GM12878 (cell line): ENCODE results near the gene GMDS. TPM values are rescaled to one million over a fixed set of nuclear protein-coding genes. Genes with fewer than 3 reads are reported as not detected.

Experiments
- ATAC-seq: fragments of 200-7000 bp; cut with Tn5 transposase; 3 replicates; pipeline ENCODE4 v1.9.1; 2020; ENCODE audit warnings: mild to moderate bottlenecking, moderate library complexity
- BruUV-seq: library from RNA; stranded (reverse); fragments of 400-500 nt; replicated peaks from 2 replicates; lab custom pipeline; 2021; lab: Mats Ljungman, UMichigan
- CTCF ChIA-PET: fragments of 300-600 bp; sonication (Branson Sonifier 250); formaldehyde crosslinking; extraction: SDS; loops from one replicate; lab custom pipeline; 2021; ENCODE audit warnings: inconsistent platforms; lab: Yijun Ruan, JAX
- POLR2A ChIA-PET: fragments of 350-600 bp; formaldehyde crosslinking; extraction: SDS; loops from one replicate; lab custom pipeline; 2021; ENCODE audit warnings: inconsistent platforms; lab: Charles Lee
- RAD21 ChIA-PET: fragments of 300-600 bp; sonication (Branson Sonifier 250); formaldehyde crosslinking; loops from one replicate; lab custom pipeline; 2023; ENCODE audit warnings: antibody characterized with exemption; ENCODE audit not compliant: unreplicated experiment; lab: Charles Lee
- SMC1A ChIA-PET: fragments of 300-600 bp; sonication (Branson Sonifier 250); formaldehyde crosslinking; loops from one replicate; lab custom pipeline; 2023; ENCODE audit not compliant: unreplicated experiment, uncharacterized antibody; lab: Charles Lee
- DNase-seq: peaks from one replicate; pipeline ENCODE4 v3.0.0-alpha.2; 2011; ENCODE audit warnings: low read depth, low spot score
- FAIRE-seq: peaks from 3 replicates; lab custom pipeline; 2011; peaks lifted over from hg19 to GRCh38; lab: Jason Lieb, UNC
- H2AFZ ChIP-seq: 2 replicates; pipeline ENCODE4 v1.6.0; 2011; ENCODE audit warnings: low read depth, low read length, control low read depth; ENCODE audit not compliant: control insufficient read depth
- H3K27ac ChIP-seq: 2 replicates; pipeline ENCODE4 v1.5.1; 2011; ENCODE audit warnings: control low read depth; ENCODE audit not compliant: control insufficient read depth, insufficient read depth
- H3K27me3 ChIP-seq, 2 experiments: replicated peaks in 1 of 2; 2 replicates each; pipeline versions ENCODE4 v1.6.0 to v1.6.1; 2011; ENCODE audit warnings: low read length in 1 of 2; ENCODE audit not compliant: control insufficient read depth in 2 of 2, insufficient read depth in 2 of 2
- H3K36me3 ChIP-seq, 2 experiments: 2 replicates each; pipeline ENCODE4 v1.5.1; 2011; ENCODE audit warnings: low read length in 1 of 2; ENCODE audit not compliant: control insufficient read depth in 2 of 2, insufficient read depth in 2 of 2
- H3K4me1 ChIP-seq: 2 replicates; pipeline ENCODE4 v1.6.1; 2011; ENCODE audit warnings: mild to moderate bottlenecking, low read length, moderate library complexity, mixed read lengths; ENCODE audit not compliant: control insufficient read depth, insufficient read depth
- H3K4me2 ChIP-seq: 2 replicates; pipeline ENCODE4 v1.6.0; 2011; ENCODE audit warnings: control low read depth; ENCODE audit not compliant: control insufficient read depth, insufficient read depth
- H3K4me3 ChIP-seq: fragments of 200-600 bp; sonication (generic); 2 replicates; pipeline ENCODE4 v1.5.1; 2016
- H3K79me2 ChIP-seq: 2 replicates; pipeline ENCODE4 v1.6.0; 2011; ENCODE audit warnings: low read length; ENCODE audit not compliant: control insufficient read depth, insufficient read depth
- H3K9ac ChIP-seq: 2 replicates; pipeline ENCODE4 v1.8.0; 2011; ENCODE audit warnings: low read length, control low read depth, mixed read lengths; ENCODE audit not compliant: control insufficient read depth, insufficient read depth
- H3K9me3 ChIP-seq: replicated peaks from 3 replicates; pipeline ENCODE4 v1.5.1; 2011; ENCODE audit warnings: mild to moderate bottlenecking, low read length; ENCODE audit not compliant: control insufficient read depth, insufficient read depth
- H4K20me1 ChIP-seq: 2 replicates; pipeline ENCODE4 v1.6.0; 2011; ENCODE audit not compliant: control insufficient read depth, insufficient read depth
- ATF3 ChIP-seq: IDR thresholded peaks from 2 replicates; pipeline ENCODE4 v1.6.1; 2011; ENCODE audit warnings: low read depth, mild to moderate bottlenecking, low read length, moderate library complexity, borderline replicate concordance; ENCODE audit errors: extremely low read depth
- BMI1 ChIP-seq: fragments of 450-650 bp; IDR thresholded peaks from 2 replicates; pipeline ENCODE4 v1.6.1; 2016; ENCODE audit warnings: mild to moderate bottlenecking, moderate library complexity, borderline replicate concordance
- IKZF2 ChIP-seq, 2 experiments: fragments of 450-650 bp; IDR thresholded peaks; 2 replicates each; pipeline ENCODE4 v1.6.1; 2017; ENCODE audit warnings: mild to moderate bottlenecking in 2 of 2, moderate library complexity in 2 of 2
- LARP7 ChIP-seq: fragments of 450-650 bp; IDR thresholded peaks from 2 replicates; pipeline ENCODE4 v1.6.1; 2017; ENCODE audit warnings: mild to moderate bottlenecking
- MEF2B ChIP-seq: fragments of 450-650 bp; IDR thresholded peaks from 2 replicates; pipeline ENCODE4 v1.6.1; 2018; ENCODE audit warnings: mild to moderate bottlenecking, moderate library complexity; ENCODE audit not compliant: partially characterized antibody, poor library complexity, severe bottlenecking
- SRF ChIP-seq, 2 experiments: IDR thresholded peaks; 2 replicates each; pipeline ENCODE4 v1.6.1; 2011; ENCODE audit warnings: low read depth in 2 of 2, low read length in 2 of 2, mild to moderate bottlenecking in 1 of 2, moderate library complexity in 1 of 2
- SUPT20H ChIP-seq: IDR thresholded peaks from 2 replicates; pipeline ENCODE4 v1.6.1; 2011; ENCODE audit warnings: low read depth, mild to moderate bottlenecking, low read length, moderate library complexity, borderline replicate concordance; ENCODE audit not compliant: control insufficient read depth
- TCF12 ChIP-seq: IDR thresholded peaks from 2 replicates; pipeline ENCODE4 v1.6.1; 2011; ENCODE audit warnings: low read depth, mild to moderate bottlenecking, low read length
- ZBED1 ChIP-seq: IDR thresholded peaks from 2 replicates; pipeline ENCODE4 v1.6.1; 2016; ENCODE audit warnings: borderline replicate concordance
- ZNF274 ChIP-seq: IDR thresholded peaks from one replicate; pipeline ENCODE4 v1.8.0; 2011; ENCODE audit not compliant: insufficient read length, insufficient read depth
- ZSCAN29 ChIP-seq: fragments of 450-650 bp; IDR thresholded peaks from 2 replicates; pipeline ENCODE4 v1.6.1; 2017; ENCODE audit warnings: mild to moderate bottlenecking, moderate library complexity
- WGBS: methylation state at CpG from one replicate; pipeline ENCODE4 v1.1.6; 2016; ENCODE audit warnings: low lambda C conversion rate; ENCODE audit not compliant: insufficient replicate concordance, insufficient coverage; ENCODE audit errors: missing lambda C conversion rate; 5-methylcytosine and 5-hydroxymethylcytosine counted together
- in situ Hi-C: fragments of 300-500 bp; cut with MboI; formaldehyde crosslinking; loops from 9 replicates; pipeline ENCODE4 v1.14.3; 2018; ENCODE audit warnings: mixed read lengths
- intact Hi-C: fragments of 100-400 bp; cut with micrococcal nuclease; formaldehyde crosslinking; loops from one replicate; pipeline ENCODE4 v1.14.2; 2022; ENCODE audit not compliant: unreplicated experiment
- polyA plus RNA-seq, 11 experiments: library from polyadenylated mRNA; depleted of rRNA in 4 of 11; unstranded in 6 of 11; stranded (reverse) in 5 of 11; fragments of >200 nt; fragmentation: Nextera tagmentation in 4 of 11; fragmentation: Illumina TruSeq in 1 of 11; extraction: Ambion mirVana in 4 of 11; extraction: Trizol in 1 of 11; gene quantifications; 1 replicate in 1 of 11; 2 replicates in 10 of 11; pipeline versions ENCODE4 v1.2.1 to v1.2.3, GENCODE V29; 2011 to 2016; ENCODE audit warnings: inconsistent platforms in 2 of 11, missing spikeins in 2 of 11, low read depth in 1 of 11
- total RNA-seq, 4 experiments: library from RNA; depleted of rRNA in 3 of 4; stranded (reverse); fragments of >200 nt in 3 of 4; fragmentation: Illumina TruSeq in 1 of 4; extraction: Trizol in 1 of 4; gene quantifications; 2 replicates each; pipeline versions ENCODE4 v1.2.1 to v1.2.3, GENCODE V29; 2013 to 2021
- TF ChIP-seq, protein P1 (sequence below): fragments of 450-650 bp; IDR thresholded peaks from 2 replicates; pipeline ENCODE4 v1.6.1; 2014; ENCODE audit warnings: mild to moderate bottlenecking

The GMDS gene
- total and polyA plus RNA-seq, 10 of the 15 experiments (the other 5 are each of a cell fraction or from before 2014, with no cell fraction given), result 0.61 to 53.8 (median 29.3) TPM

GRCh38 chr6:2266841-2267240 is 21.4 kb upstream of the GMDS start (continued):
- TF ChIP-seq, protein P1, sequence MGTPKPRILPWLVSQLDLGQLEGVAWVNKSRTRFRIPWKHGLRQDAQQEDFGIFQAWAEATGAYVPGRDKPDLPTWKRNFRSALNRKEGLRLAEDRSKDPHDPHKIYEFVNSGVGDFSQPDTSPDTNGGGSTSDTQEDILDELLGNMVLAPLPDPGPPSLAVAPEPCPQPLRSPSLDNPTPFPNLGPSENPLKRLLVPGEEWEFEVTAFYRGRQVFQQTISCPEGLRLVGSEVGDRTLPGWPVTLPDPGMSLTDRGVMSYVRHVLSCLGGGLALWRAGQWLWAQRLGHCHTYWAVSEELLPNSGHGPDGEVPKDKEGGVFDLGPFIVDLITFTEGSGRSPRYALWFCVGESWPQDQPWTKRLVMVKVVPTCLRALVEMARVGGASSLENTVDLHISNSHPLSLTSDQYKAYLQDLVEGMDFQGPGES, result no peak
- TF ChIP-seq IKZF2 (IDR thresholded peaks at IDR 0.05) (no peak), MEF2B (no peak)
- TF ChIP-seq, all 136 proteins: peak for 0

- Histone ChIP-seq H3K4me1 (no peaks in the 10 kb centered on the region), H3K27ac (no peak overlapping the region), H3K4me2 (no peak overlapping the region), H2AFZ (no peak overlapping the region), H3K79me2 (no peaks in the 10 kb centered on the region), H3K27me3 (no peaks in the 10 kb centered on the region), H3K9ac (no peak overlapping the region), H3K36me3 (no peaks in the 10 kb centered on the region; a peak in 1 of 4 replicates), H3K9me3 (no peaks in the 10 kb centered on the region), H4K20me1 (no peaks in the 10 kb centered on the region), H3K4me3 (no peak overlapping the region)
- ATAC-seq (no peak), FAIRE-seq (no peak), DNase-seq (no peak)
- ChIA-PET RAD21 (no interaction called here), POLR2A (no interaction called here), CTCF (interaction anchor here (0.8 kb wide), 1 partner anchor 59 kb away, joined by 3 read pairs; no protein-coding TSS in a partner anchor), SMC1A (interaction anchor here (1.2 kb wide), 1 partner anchor 14 kb away, joined by 4 read pairs; no protein-coding TSS in a partner anchor)
- TF ChIP-seq SUPT20H, result no peak
- no peak for TF ChIP-seq ZNF274
- no peak for TF ChIP-seq TCF12
- no peak for TF ChIP-seq BMI1
- no peak for TF ChIP-seq ATF3
- no peak for TF ChIP-seq LARP7
- no peak for TF ChIP-seq SRF (IDR thresholded peaks at IDR 0.05; ENCODE audit: low read depth in 2 of 2, low read length in 2 of 2)
- no peak for TF ChIP-seq ZBED1
- TF ChIP-seq ZSCAN29, result no peak
- in situ Hi-C loops (no loop called here), intact Hi-C loops (no loop called here)
- 68% methylated on average over 3 of the region's 3 CpGs for WGBS
- no TSS peak for BruUV-seq
Observed at GRCh38 chr6:2266031-2266795, 20.8 kb upstream of the GMDS start.
